RPMI8226 (cell line): ENCODE measurements around the gene ATCAY.
"Not testable (repeated sequence)": the region's sequence is repeated elsewhere in the genome, so short reads cannot be mapped to it uniquely, and the experiment has no call there.

ENCODE experiments used
- DNase-seq: peaks from one replicate; pipeline ENCODE4 v3.0.0-alpha.2; 2015

Gene ATCAY

DNA sequence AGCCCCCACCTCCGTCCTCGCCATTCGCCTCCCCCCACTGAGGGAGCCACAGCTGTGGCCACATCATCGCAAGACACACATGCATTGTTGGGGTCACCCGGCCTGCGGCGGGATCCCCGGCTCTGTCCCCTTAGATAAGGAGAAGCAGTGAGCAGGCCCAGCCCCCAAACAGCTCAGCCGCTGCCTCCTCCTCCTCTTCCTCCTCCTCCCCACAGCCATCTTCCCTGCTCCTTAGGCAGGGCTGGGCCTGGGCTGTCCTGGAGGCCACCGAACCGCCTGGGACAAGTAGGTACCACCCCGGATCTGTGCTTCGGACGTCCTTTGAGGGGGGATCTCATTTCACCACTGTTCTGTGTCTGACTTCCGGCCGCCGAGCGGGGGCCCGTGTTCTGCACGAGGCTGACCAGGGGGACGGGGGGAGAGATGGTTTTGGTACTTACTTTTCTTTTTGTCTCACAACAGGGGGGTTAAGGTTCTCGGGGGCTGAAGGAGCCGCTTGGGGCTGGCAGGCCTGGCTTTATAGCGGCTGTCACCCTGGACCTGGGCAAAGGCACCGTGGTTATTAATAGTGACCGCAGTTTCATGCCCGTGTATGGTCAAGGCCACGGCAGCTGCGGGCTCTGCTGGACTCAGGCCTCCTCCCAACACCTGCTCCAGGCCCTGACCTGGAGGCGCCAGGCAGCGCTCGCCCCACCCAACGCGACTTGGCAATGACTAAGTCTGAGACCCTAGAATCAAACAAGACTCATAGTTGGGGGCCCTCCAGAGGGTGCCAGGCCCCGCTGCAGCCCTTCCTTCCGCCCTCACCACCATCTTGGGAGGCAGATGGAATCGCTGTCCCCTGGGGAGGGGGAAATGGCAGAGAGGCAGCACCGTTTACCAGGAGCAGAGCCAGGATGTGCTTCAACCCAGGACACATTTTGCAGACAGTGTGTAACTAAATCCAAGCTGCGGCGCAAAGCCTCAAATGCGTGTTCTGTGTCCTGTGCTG, 70.7 kb downstream of the ATCAY start:
- no peak for DNase-seq

DNA sequence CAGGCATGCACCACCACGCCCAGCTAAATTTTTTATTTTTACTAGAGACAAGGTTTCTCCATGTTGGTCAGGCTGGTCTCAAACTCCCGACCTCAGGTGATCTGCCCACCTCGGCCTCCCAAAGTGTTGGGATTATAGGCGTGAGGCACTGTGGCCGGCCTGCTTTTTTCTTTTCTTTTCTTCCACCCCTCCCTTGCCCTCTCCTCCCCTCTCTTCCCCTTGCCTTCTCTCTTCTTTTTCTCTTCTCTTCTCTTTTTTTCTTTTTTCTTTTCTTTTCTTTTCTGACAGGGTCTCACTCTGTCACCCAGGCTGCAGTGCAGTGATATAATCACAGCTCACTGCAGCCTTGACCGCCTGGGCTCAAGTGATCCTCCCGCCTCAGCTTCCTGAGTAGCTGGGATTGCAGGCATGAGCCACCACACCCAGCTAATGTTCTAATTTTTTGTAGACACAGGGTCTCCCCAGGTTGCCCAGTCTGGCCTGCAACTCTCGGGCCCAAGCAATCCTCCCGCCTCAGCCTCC, 72.3 kb downstream of the ATCAY start:
- DNase-seq, result not testable (repeated sequence)

DNA sequence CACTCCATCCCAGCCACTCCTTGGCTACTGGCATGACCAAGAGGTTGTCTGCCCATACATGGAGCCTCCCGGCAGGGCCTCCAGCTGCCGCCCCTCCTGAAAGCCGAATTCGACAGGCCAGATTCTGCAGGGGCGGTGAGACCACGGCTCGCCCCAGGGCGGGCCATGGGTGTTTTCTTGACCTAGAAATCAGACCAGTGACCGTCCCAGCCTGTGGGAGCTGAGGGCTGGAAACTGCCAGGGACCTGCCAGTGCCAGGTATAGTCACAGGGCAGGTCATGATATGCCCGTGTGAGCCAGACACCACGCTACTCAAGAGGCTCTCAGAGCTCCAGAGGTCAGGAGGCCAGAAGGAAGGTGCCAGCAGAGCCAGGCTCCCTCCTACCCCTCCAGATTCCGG, 73.6 kb downstream of the ATCAY start:
- DNase-seq, result no peak

GRCh38 chr19:3955276-3955675, 74.8 kb downstream of the ATCAY start:
- not testable (repeated sequence) for DNase-seq

GRCh38 chr19:3955688-3956087, 75.2 kb downstream of the ATCAY start:
- DNase-seq, result no peak

DNA sequence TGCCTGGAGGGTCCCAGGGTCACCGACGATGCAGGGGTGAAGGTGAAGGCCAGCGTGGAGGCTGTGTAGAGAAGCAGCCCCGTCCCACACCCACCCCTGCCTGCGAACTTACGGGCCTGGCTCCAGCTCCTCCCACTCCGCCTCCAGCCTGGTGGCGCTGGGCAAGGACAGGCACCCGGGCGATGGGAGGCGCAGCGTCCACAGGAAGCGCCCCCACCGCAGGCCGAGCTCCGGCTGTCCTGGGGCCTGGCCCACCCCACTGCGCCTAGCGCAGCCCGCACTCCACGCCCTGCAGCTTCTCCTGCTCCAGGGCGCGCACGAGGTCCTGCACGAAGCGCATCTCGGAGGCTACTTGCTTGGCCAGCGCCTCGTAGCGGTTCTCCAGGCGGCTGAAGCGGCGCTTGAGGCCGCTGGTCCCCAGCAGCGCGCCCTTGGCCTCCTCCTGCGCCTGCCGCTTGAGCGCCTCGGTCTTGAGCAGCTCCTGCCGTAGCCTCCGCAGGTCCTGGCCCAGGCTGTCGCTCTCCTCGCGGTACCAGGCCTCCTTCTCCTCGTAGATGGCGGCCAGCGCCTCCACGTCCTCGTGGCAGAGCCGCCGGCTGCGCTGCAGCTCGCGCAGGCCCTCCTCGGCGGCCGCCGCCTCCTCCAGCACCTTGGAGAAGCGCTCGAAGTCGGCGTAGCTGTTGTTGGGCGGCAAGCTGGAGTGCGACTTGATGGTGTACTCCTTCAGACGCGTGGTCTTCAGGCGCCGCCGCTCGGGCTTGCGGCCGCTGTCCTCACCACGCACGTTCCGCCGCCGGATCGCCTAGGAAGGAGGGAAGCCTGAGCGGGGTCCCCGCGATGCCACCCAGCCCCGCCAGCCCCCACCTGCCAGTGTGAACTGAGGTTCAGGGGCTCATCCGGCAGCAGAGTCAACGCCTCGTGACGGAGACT, 78.6 kb downstream of the ATCAY start:
- DNase-seq, result no peak

- no peak for DNase-seq
These were observed 79.3 kb downstream of the ATCAY start for GRCh38 chr19:3959766-3960131.

GRCh38 chr19:3961007-3961406, 80.5 kb downstream of the ATCAY start:
- DNase-seq, result no peak

GRCh38 chr19:3963458-3964255, 83.2 kb downstream of the ATCAY start:
- DNase-seq, result no peak

DNA sequence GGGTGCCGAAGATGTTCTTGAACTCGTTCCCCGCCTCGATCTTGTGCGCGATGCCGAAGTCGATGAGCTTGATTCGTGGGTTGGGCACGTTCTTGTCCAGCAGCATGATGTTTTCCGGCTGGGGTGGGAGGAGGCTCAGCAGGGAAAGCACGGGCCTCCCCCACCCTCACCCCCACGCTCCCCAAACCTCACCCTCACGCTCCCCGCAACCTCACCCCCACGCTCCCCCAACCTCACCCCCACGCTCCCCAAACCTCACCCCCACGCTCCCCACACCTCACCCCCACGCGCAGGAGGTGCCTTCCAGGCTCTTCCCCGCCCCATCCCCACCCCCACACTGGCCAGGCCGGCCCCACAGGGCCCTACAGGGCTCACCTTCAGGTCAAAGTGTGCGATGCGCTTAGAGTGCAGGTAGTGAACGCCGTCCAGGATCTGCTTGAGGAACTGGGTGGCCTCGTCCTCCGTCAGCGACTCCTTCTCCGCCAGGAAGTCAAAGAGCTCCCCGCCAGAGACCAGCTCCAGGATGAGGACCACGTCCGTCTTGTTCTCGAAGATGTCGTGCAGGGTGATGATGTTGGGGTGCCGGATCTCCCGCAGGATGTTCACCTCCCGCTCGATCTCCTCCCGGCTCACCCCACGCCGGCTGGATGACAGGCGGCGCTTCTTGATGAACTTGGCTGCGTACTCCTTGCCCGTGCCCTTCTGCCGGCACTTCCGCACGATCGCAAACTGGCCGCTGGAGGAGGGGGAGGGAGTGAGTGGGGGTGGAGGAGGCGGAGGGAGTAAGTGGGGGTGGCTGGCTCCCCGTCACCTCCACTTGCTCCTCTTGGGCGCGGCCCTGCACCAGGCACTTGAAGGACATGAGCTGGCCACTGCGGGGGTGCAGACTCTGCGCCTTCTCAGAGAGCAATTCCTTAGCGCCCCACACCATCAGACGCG, 84.0 kb downstream of the ATCAY start:
- DNase-seq, result no peak

- DNase-seq, result no peak
These were observed 85.8 kb downstream of the ATCAY start for GRCh38 chr19:3966051-3967017.

DNA sequence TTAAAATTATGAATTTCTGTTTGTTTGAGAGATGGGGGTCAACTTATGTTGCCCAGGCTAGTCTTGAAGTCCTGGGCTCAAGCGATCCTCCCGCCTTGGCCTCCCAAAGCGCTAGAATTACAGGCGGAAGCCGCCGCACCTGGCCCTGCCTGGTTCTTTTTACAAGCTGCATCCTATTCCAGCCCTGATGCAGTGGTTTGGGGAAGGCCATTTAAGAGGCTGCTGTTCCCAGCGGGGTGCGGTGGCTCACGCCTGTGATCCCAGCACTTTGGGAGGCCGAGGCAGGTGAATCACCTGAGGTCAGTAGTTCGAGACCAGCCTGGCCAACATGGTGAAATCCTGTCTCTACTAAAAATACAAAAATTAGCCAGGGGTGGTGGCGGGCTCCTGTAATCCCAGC, 87.5 kb downstream of the ATCAY start:
- not testable (repeated sequence) for DNase-seq

- DNase-seq, result no peak
These were observed 88.3 kb downstream of the ATCAY start for GRCh38 chr19:3968556-3969434.

DNA sequence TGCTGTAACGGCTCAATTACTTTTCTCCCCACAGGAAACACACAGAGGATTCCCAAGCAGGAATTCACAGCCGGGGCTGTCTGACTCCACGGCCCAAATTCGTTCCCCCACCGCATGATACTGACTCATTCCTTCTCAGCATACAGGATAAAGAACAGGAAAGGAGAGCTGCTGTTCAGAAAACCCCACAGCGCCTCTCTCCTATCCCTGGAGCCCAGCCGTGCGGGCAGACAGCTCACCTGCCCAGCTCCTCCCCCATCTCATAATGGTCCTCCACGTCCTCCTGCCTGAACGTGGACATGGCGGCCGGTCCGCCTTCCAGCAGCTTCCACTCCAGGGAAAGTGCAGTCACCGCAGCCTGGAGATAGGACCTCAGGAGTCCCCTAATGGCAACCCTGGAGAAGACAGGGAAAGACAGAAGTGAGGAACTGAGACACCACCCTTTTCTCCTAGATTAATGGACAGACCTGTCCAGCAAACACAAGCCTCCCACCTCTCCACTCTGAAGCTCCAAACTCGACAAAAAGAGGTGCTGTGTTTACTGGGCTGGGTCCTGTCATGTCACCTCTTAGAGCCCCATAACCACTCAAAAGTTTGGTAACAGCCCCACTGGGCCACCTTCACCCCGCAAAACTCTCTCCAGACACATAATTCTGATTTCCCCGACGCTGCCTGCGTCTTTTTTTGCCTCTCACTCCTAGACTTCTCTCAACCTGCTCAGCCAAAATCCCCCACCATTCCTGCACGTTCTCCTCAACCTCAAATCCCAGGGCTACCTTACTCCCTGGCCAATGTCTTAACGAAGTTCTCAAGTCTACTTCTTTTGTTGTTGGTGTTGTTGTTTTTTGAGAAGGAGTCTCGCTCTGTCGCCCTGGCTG, 89.2 kb downstream of the ATCAY start:
- DNase-seq, result no peak

DNA sequence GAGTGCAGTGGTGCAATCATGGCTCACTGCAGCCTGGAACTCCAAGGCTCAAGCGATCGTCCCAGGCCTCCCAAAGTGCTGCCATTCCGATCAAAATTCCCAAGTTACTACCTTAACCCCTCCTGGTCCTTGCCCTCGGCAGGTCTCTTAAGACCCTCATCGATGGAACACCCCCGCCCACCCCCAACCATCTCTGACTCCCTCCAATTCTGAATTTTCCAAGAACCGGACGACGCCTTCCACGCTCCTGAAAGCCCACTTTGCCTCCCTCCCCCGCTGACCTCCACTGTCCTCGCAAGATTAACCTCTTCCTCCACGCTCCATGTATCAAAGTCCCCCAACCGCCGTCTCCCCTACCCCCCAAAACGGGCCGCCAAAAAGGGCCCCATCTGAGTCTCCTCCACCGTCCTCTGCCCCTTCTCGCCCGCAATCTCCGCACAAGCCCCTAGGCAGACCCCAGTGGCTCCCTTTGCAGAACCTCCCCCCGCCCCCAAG, 89.9 kb downstream of the ATCAY start:
- DNase-seq, result no peak

- DNase-seq, result peak; percentile 98
These were observed 90.5 kb downstream of the ATCAY start, which contains the start of gene DAPK3 for GRCh38 chr19:3970808-3971598. DAPK3 (minus strand) TSS chr19:3971099; CDS start chr19:3969735, 1,364 bp downstream.

- DNase-seq, result no peak
These were observed 94.7 kb downstream of the ATCAY start for GRCh38 chr19:3975144-3975543.
